ENCODE results near the gene MNX1.

The MNX1 gene

DNA sequence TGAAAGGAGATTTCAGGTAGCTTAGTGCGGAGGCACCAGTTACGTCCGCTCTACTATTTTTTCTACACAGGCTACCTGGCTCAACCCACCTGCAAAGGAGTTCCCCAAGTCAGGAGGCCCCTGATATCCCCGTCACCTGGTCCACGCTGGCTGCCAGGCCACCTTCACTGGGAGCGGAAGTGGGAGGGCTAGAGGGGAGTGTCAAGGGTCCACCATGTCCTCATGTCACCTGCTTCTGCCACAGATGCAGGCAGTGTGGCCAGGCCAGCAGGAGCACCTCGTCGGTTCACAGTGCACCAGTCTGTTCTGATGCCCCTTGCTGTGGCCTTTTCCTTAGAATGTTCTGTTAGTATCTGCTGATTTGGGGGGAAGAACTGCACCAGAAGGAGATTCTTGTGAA lies 44.1 kb downstream of the MNX1 start:
- no peak for DNase-seq

DNA sequence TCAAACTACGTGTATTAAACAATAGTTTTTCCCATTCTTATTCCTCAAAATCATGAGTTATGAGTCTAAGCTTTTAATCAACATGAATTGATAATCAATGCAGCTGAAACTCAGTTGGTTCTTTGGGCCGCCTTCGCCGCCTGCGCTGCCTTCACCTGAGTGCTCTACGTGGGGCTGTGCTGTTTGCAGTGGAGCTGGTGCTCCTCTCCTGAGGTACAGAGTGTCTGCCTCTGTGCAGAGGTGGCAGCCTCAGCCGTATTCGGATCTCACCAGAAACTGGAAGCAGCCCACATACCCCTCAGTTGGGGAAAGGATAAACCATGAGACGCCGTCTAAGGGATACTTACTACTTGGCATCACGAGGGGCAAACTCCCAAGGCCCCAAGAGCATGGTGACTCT lies 45.5 kb downstream of the MNX1 start:
- no peak for DNase-seq

GRCh38 chr7:156963472-156963871 lies 47.0 kb downstream of the MNX1 start:
- no peak for DNase-seq

GRCh38 chr7:156962897-156963296 lies 47.6 kb downstream of the MNX1 start:
- DNase-seq = no peak

DNA sequence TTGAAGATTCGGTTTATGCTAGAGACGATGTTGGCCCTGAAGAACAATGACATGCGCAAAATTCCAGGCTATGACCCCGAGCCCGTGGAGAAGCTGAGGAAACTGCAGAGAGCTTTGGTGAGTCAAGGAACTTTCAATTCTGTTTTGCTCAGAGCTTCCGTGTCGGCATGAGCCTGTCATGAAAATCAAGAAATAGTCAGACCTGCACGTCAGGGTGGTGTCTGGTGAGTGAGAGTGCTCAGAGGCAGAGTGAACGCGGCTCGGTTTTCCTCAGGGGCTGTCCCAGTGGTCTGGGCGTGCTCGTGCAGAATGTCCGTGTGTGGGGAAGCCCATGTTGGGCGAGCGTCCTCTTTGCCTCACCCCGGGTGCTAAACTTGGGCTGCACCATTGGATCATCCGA lies 48.3 kb downstream of the MNX1 start:
- no peak for DNase-seq

GRCh38 chr7:156956727-156957126 lies 53.7 kb downstream of the MNX1 start:
- DNase-seq = no peak

GRCh38 chr7:156954941-156955340 lies 55.5 kb downstream of the MNX1 start:
- no peak for DNase-seq

All from SW 1271 (cell line).